B cell (primary cell): ENCODE measurements around the gene SESTD1. TPM values are rescaled to one million over a fixed set of nuclear protein-coding genes. Genes with fewer than 3 reads are reported as not detected.

Experiments
- ATAC-seq: fragments of 200-7000 bp; cut with Tn5 transposase; one replicate; pipeline ENCODE4 v1.10.0; 2021; ENCODE audit warnings: low read depth, mild to moderate bottlenecking, moderate number of reproducible peaks, moderate library complexity
- CTCF ChIA-PET: fragments of 350-600 bp; sonication (Branson Sonifier 250); formaldehyde crosslinking; loops from one replicate; lab custom pipeline; 2021; ENCODE audit warnings: antibody characterized with exemption, inconsistent platforms; lab: Charles Lee
- POLR2A ChIA-PET: fragments of 350-600 bp; sonication (Branson Sonifier 250); formaldehyde crosslinking; loops from one replicate; lab custom pipeline; 2021; ENCODE audit warnings: antibody characterized with exemption; lab: Charles Lee
- DNase-seq: peaks from one replicate; pipeline ENCODE4 v3.0.0; 2013
- H2AFZ ChIP-seq: 2 replicates; pipeline ENCODE4 v1.6.1; 2012; ENCODE audit warnings: mild to moderate bottlenecking, low read depth, low read length; ENCODE audit not compliant: insufficient read depth, poor library complexity, severe bottlenecking
- H3K27ac ChIP-seq, 2 donors: 1 replicate in 1 of 2; 2 replicates in 1 of 2; pipeline ENCODE4 v1.5.1; 2012 to 2013; ENCODE audit warnings: low read length in 2 of 2, mild to moderate bottlenecking in 2 of 2, moderate library complexity in 1 of 2
- H3K27me3 ChIP-seq, 4 experiments: fragments of 200-600 bp in 1 of 4; sonication (generic) in 1 of 4; replicated peaks in 1 of 4; 1 replicate in 2 of 4; 2 replicates in 2 of 4; pipeline versions ENCODE4 v1.6.1 to v1.7.0; 2013 to 2016; ENCODE audit warnings: low read length in 3 of 4, mild to moderate bottlenecking in 2 of 4, mixed read lengths in 1 of 4, moderate library complexity in 1 of 4; ENCODE audit not compliant: insufficient read depth in 4 of 4, control insufficient read depth in 3 of 4; ENCODE audit errors: control extremely low read depth in 1 of 4
- H3K36me3 ChIP-seq, 2 experiments: replicated peaks in 1 of 2; 1 replicate in 1 of 2; 2 replicates in 1 of 2; pipeline versions ENCODE4 v1.6.1 to v1.7.1; 2013; ENCODE audit warnings: low read length in 1 of 2; ENCODE audit not compliant: insufficient read depth in 2 of 2, control insufficient read depth in 1 of 2; ENCODE audit errors: control extremely low read depth in 1 of 2, extremely low read depth in 1 of 2
- H3K4me1 ChIP-seq, 2 donors: fragments of 200-600 bp in 1 of 2; sonication (generic) in 1 of 2; 1 replicate in 1 of 2; 2 replicates in 1 of 2; pipeline versions ENCODE4 v1.5.1 to v1.6.1; 2013 to 2017; ENCODE audit warnings: low read length in 2 of 2; ENCODE audit not compliant: control insufficient read depth in 2 of 2, insufficient read depth in 2 of 2
- H3K4me2 ChIP-seq: replicated peaks from 2 replicates; pipeline ENCODE3; 2012; ENCODE audit warnings: mild to moderate bottlenecking, low read depth, low read length; ENCODE audit not compliant: poor library complexity, severe bottlenecking
- H3K4me3 ChIP-seq, 5 experiments: fragments of 200-600 bp in 1 of 5; sonication (generic) in 1 of 5; 1 replicate in 3 of 5; 2 replicates in 2 of 5; pipeline versions ENCODE4 v1.5.1 to v1.7.0; 2011 to 2016; ENCODE audit warnings: low read length in 4 of 5, mild to moderate bottlenecking in 4 of 5, low read depth in 2 of 5, control low read depth in 1 of 5, moderate library complexity in 1 of 5; ENCODE audit not compliant: insufficient read depth in 1 of 5; ENCODE audit errors: control extremely low read depth in 1 of 5, extremely low read depth in 1 of 5
- H3K79me2 ChIP-seq: fragments of 200-600 bp; sonication (generic); one replicate; pipeline ENCODE4 v1.6.0; 2016; ENCODE audit warnings: low read length; ENCODE audit not compliant: control insufficient read depth, insufficient read depth
- H3K9ac ChIP-seq: fragments of 200-600 bp; sonication (generic); 2 replicates; pipeline ENCODE4 v1.6.1; 2017; ENCODE audit warnings: mild to moderate bottlenecking, low read length, moderate library complexity
- H3K9me3 ChIP-seq, 3 donors: one replicate each; pipeline versions ENCODE4 v1.6.1 to v1.7.1; 2013; ENCODE audit warnings: low read length in 2 of 3; ENCODE audit not compliant: control insufficient read depth in 2 of 3, insufficient read depth in 1 of 3; ENCODE audit errors: control extremely low read depth in 1 of 3
- H4K20me1 ChIP-seq: 2 replicates; pipeline ENCODE4 v1.6.0; 2012; ENCODE audit warnings: mild to moderate bottlenecking, low read length; ENCODE audit not compliant: insufficient read depth, control insufficient read depth, poor library complexity, severe bottlenecking
- H3K27ac Mint-ChIP-seq: one replicate; pipeline ENCODE4 v1.8.0; 2021; ENCODE audit warnings: mixed read lengths
- H3K27me3 Mint-ChIP-seq: one replicate; pipeline ENCODE4 v1.8.0; 2021; ENCODE audit warnings: mixed read lengths
- H3K4me1 Mint-ChIP-seq: one replicate; pipeline ENCODE4 v1.8.0; 2021; ENCODE audit warnings: mixed read lengths
- H3K4me3 Mint-ChIP-seq: one replicate; pipeline ENCODE4 v1.8.0; 2021; ENCODE audit warnings: mixed read lengths
- H3K9me3 Mint-ChIP-seq: one replicate; pipeline ENCODE4 v1.8.0; 2022; ENCODE audit warnings: mixed read lengths; ENCODE audit not compliant: insufficient read depth
- CTCF ChIP-seq: fragments of 200-600 bp; IDR thresholded peaks from one replicate; pipeline ENCODE4 v1.8.0; 2022; ENCODE audit warnings: antibody characterized with exemption, mild to moderate bottlenecking
- EZH2 ChIP-seq: IDR thresholded peaks from 2 replicates; pipeline ENCODE4 v1.6.1; 2012; ENCODE audit warnings: borderline replicate concordance, low read depth, mild to moderate bottlenecking, moderate library complexity, low read length; ENCODE audit not compliant: insufficient read depth, poor library complexity, severe bottlenecking
- WGBS: methylation state at CpG from one replicate; pipeline ENCODE4 v1.1.5; 2013; ENCODE audit warnings: missing lambda C conversion rate; ENCODE audit not compliant: insufficient coverage; 5-methylcytosine and 5-hydroxymethylcytosine counted together
- intact Hi-C: fragments of 100-400 bp; cut with micrococcal nuclease; formaldehyde crosslinking; loops from one replicate; pipeline ENCODE4 v1.10.0; 2022
- polyA plus RNA-seq: library from polyadenylated mRNA; depleted of rRNA; stranded (reverse); fragments of >200 nt; gene quantifications from 2 replicates; pipeline ENCODE4 v1.2.3, GENCODE V29; 2012
- total RNA-seq, 2 donors: library from RNA; stranded (reverse); fragments of 120-200 nt in 1 of 2; gene quantifications; 1 replicate in 1 of 2; 2 replicates in 1 of 2; pipeline versions ENCODE4 v1.2.3 to v1.2.4, GENCODE V29; 2013 to 2022

SESTD1 gene
- total and polyA plus RNA-seq, 2 donors (not counting 1 experiment from before 2014, with no cell fraction given), result 52.0 to 66.1 TPM

DNA sequence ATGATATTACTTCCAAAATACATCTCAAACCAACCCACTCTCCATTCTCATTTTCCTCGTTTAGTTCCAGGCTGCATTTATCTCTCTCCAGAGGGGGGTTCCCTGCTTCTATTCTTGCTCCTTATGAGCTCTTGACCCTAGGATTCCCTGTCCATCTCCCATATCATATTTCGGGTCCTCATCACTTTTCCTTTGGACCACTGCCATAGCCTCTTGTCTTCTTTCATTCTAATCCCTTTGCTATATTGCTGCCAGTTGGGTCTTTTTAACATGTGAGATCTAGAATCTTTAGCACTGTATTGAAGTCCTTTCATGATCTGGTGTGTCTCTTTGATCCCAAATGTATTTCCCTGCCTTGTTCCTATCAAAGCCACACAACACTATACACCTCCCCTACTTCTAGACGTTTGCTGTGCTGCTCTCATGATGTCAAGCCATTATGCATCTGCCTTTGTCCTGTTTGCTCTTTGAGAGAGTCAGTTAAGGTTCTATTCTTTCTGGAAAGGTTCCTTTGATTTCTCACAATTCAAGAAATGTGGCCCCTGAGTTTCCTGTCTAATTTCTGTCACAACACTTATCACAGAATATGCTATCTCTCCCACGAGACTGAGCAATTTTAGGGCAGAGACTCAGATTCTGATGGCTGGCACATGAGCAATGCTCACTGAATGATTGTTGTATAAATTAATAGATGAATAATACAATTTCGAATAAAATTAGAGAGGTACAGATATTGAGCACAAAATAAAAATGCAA lies 43.2 kb upstream of the SESTD1 start:
- POLR2A ChIA-PET, result no interaction called here
- CTCF ChIA-PET, result no interaction called here
- no peak overlapping the region for H3K27ac ChIP-seq
- peaks cover 0 to 5% (median 0%) of the 10 kb centered on the region in 4 experiments for H3K27me3 ChIP-seq
- 63% methylated on average over 1 of the region's 5 CpGs for WGBS
- no peaks in the 10 kb centered on the region for H3K36me3 ChIP-seq
- no peak for TF ChIP-seq EZH2
- TF ChIP-seq CTCF, result no peak
- H3K27ac Mint-ChIP-seq, result no peak overlapping the region
- H3K4me1 Mint-ChIP-seq, result no peaks in the 10 kb centered on the region
- H3K9me3 ChIP-seq, result no peaks in the 10 kb centered on the region
- H3K27me3 Mint-ChIP-seq, result peaks cover under 1% of the 10 kb centered on the region
- DNase-seq, result no peak
- intact Hi-C loops, result no loop called here
- H3K4me3 ChIP-seq, result no peak overlapping the region
- no peak overlapping the region for H3K4me2 ChIP-seq
- no peaks in the 10 kb centered on the region for H4K20me1 ChIP-seq
- no peak overlapping the region for H2AFZ ChIP-seq
- H3K4me3 Mint-ChIP-seq, result no peak overlapping the region
- H3K79me2 ChIP-seq, result no peaks in the 10 kb centered on the region
- H3K9me3 Mint-ChIP-seq, result no peaks in the 10 kb centered on the region
- no peaks in the 10 kb centered on the region for H3K4me1 ChIP-seq
- no peak for ATAC-seq
- H3K9ac ChIP-seq, result no peak overlapping the region

DNA sequence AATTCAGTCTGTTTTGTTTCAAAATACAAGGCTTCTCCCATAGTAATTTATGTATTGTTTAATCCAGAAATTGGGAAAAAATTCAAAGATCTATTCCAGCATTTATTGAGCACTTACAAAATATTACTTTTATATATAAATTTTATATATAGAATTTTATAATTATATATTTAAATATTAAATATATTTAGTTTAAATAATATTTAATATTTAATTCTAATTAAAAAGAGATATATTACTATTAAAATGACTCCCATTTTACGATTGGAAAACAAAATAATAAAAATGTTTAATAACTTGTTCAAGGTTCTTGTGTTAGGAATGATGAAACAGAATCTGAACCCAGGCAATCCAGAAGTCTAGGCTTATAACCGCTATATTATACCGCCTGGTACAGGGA lies 40.5 kb upstream of the SESTD1 start:
- 100% methylated on average over 1 of the region's 3 CpGs for WGBS
- H3K4me3 ChIP-seq, result no peak overlapping the region
- Mint-ChIP-seq H3K27me3 (peaks cover 3% of the 10 kb centered on the region), H3K4me3 (no peak overlapping the region), H3K27ac (no peak overlapping the region), H3K9me3 (peaks cover 2% of the 10 kb centered on the region), H3K4me1 (no peaks in the 10 kb centered on the region)
- H2AFZ ChIP-seq, result no peak overlapping the region
- no peak overlapping the region for H3K9ac ChIP-seq
- H3K4me1 ChIP-seq, result no peaks in the 10 kb centered on the region
- H3K79me2 ChIP-seq, result no peaks in the 10 kb centered on the region
- intact Hi-C loops, result no loop called here
- ATAC-seq, result no peak
- TF ChIP-seq EZH2, result no peak
- no peak for TF ChIP-seq CTCF
- CTCF ChIA-PET, result no interaction called here
- H3K4me2 ChIP-seq, result no peak overlapping the region
- H3K9me3 ChIP-seq, result peaks cover 0 to 6% (median 0%) of the 10 kb centered on the region in 3 donors
- H4K20me1 ChIP-seq, result no peaks in the 10 kb centered on the region
- no peaks in the 10 kb centered on the region for H3K36me3 ChIP-seq
- H3K27me3 ChIP-seq, result no peaks in the 10 kb centered on the region
- DNase-seq, result no peak
- H3K27ac ChIP-seq, result no peak overlapping the region
- POLR2A ChIA-PET, result no interaction called here
